Upper lobe of left lung (tissue), 4 donors: ENCODE measurements around the gene PRKCE.

Experiments used
- EP300 ChIP-seq, 4 donors: sonication (generic); formaldehyde crosslinking; IDR thresholded peaks; one replicate each; pipeline ENCODE4 v1.5.1; 2017; ENCODE audit warnings: antibody characterized with exemption in 4 of 4, control low read depth in 2 of 4
- POLR2A ChIP-seq, 4 donors: fragments of 450-650 bp; IDR thresholded peaks; one replicate each; pipeline ENCODE4 v1.5.1; 2016 to 2017; ENCODE audit warnings: antibody characterized with exemption in 4 of 4, mild to moderate bottlenecking in 2 of 4
- POLR2AphosphoS5 ChIP-seq, 2 donors: sonication (generic); formaldehyde crosslinking; IDR thresholded peaks; one replicate each; pipeline ENCODE4 v1.5.1; 2017; ENCODE audit warnings: antibody characterized with exemption in 2 of 2
- TF ChIP-seq, protein P1 (sequence below), 6 experiments: fragments of 450-650 bp in 4 of 6; fragments of 200-600 bp in 2 of 6; sonication (generic) in 2 of 6; IDR thresholded peaks; one replicate each; pipeline ENCODE4 v1.5.1; 2016 to 2019; ENCODE audit warnings: antibody characterized with exemption in 6 of 6

DNA sequence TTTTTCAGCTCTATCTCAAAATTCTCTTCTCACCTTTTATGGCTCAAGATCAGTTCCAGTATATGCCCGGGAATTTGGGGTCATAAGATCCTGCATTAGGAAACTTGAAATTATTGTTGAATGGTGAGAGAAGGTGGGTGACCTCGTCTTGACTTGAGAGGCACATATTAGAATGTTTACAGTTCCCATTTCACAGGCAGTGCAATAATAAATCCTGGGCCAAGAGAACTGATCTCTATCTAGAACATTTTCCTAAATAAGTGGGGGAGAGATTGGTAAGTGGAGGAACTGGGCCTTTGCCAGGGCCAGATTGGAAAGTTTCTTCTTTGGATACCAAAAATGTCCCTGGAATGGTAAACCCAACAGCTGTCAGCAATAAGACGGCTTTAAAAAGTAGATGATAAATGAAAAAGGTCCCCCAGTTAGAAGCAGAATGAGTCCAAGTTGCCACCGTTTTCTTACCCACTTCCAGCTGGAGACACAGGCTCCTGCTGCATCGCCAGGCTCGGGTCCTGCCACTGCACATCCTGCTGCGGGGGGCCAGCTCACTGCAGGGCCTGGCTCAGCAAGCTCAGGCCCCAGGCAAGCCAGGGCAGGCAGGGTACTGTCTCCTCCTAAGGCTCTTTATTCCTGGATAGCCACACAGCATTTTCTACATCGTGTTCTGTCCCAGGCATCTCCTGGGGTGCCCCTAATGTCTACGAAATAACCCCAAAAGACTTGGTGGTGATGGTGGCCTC is 519.3 kb downstream of the PRKCE start:
- TF ChIP-seq, protein P1, sequence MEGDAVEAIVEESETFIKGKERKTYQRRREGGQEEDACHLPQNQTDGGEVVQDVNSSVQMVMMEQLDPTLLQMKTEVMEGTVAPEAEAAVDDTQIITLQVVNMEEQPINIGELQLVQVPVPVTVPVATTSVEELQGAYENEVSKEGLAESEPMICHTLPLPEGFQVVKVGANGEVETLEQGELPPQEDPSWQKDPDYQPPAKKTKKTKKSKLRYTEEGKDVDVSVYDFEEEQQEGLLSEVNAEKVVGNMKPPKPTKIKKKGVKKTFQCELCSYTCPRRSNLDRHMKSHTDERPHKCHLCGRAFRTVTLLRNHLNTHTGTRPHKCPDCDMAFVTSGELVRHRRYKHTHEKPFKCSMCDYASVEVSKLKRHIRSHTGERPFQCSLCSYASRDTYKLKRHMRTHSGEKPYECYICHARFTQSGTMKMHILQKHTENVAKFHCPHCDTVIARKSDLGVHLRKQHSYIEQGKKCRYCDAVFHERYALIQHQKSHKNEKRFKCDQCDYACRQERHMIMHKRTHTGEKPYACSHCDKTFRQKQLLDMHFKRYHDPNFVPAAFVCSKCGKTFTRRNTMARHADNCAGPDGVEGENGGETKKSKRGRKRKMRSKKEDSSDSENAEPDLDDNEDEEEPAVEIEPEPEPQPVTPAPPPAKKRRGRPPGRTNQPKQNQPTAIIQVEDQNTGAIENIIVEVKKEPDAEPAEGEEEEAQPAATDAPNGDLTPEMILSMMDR (IDR thresholded peaks at IDR 0.05), result no peak
- no peak for TF ChIP-seq POLR2A (IDR thresholded peaks at IDR 0.05)
- no peak for TF ChIP-seq EP300 (IDR thresholded peaks at IDR 0.05)
- TF ChIP-seq POLR2AphosphoS5 (IDR thresholded peaks at IDR 0.05), result no peak
